Activated CD4-positive, alpha-beta T cell treated with anti-CD3 and anti-CD28 coated beads, Interleukin-2, amount 10 ng/mL, durations not matched to agents 24 days and 14 days (primary cell): ENCODE results near the gene TPBGL. TPM values are rescaled to one million over a fixed set of nuclear protein-coding genes. Genes with fewer than 3 reads are reported as not detected.
A peak's percentile ranks its signal among the peaks of the same experiment; 100 is the strongest.

Experiments used
- DNase-seq: peaks from one replicate; pipeline ENCODE4 v3.0.0; 2022
- H3K27ac Mint-ChIP-seq: one replicate; pipeline ENCODE4 v1.8.0; 2022; ENCODE audit warnings: mild to moderate bottlenecking, mixed read lengths
- H3K27me3 Mint-ChIP-seq: one replicate; pipeline ENCODE4 v1.8.0; 2022; ENCODE audit warnings: mixed read lengths
- H3K36me3 Mint-ChIP-seq: one replicate; pipeline ENCODE4 v1.8.0; 2022; ENCODE audit warnings: low read depth, mild to moderate bottlenecking, mixed read lengths
- H3K4me1 Mint-ChIP-seq: one replicate; pipeline ENCODE4 v1.8.0; 2021; ENCODE audit warnings: mixed read lengths
- H3K4me3 Mint-ChIP-seq: one replicate; pipeline ENCODE4 v1.8.0; 2022; ENCODE audit warnings: mild to moderate bottlenecking, moderate library complexity, mixed read lengths
- H3K9me3 Mint-ChIP-seq: one replicate; pipeline ENCODE4 v1.8.0; 2021; ENCODE audit warnings: mixed read lengths
- intact Hi-C: fragments of 100-400 bp; cut with micrococcal nuclease; formaldehyde crosslinking; loops from one replicate; pipeline ENCODE4 v1.15.1; 2023
- total RNA-seq: library from RNA; stranded (reverse); gene quantifications from 2 replicates; pipeline ENCODE4 v1.2.3, GENCODE V29; 2022

TPBGL gene
- total RNA-seq, 1 donor from 2014 or later: 0.61 TPM

- no peak for DNase-seq
- peaks cover 2% of the 10 kb centered on the region for H3K27me3 Mint-ChIP-seq
- H3K27ac Mint-ChIP-seq: no peak overlapping the region
- H3K4me3 Mint-ChIP-seq: no peak overlapping the region
- no peaks in the 10 kb centered on the region for H3K9me3 Mint-ChIP-seq
- H3K36me3 Mint-ChIP-seq: no peaks in the 10 kb centered on the region
- intact Hi-C loops: no loop called here
- H3K4me1 Mint-ChIP-seq: no peaks in the 10 kb centered on the region
Observed at GRCh38 chr11:75225794-75226193, 14.8 kb upstream of the TPBGL start.

GRCh38 chr11:75229466-75229865 is 11.1 kb upstream of the TPBGL start:
- no peak overlapping the region for H3K4me3 Mint-ChIP-seq
- peaks cover 6% of the 10 kb centered on the region for H3K9me3 Mint-ChIP-seq
- no peak overlapping the region for H3K27ac Mint-ChIP-seq
- DNase-seq: no peak
- H3K4me1 Mint-ChIP-seq: no peaks in the 10 kb centered on the region
- H3K36me3 Mint-ChIP-seq: no peaks in the 10 kb centered on the region
- H3K27me3 Mint-ChIP-seq: peaks cover 2% of the 10 kb centered on the region
- intact Hi-C loops: no loop called here

- H3K27me3 Mint-ChIP-seq: peaks cover 2% of the 10 kb centered on the region
- intact Hi-C loops: no loop called here
- no peaks in the 10 kb centered on the region for H3K36me3 Mint-ChIP-seq
- no peak for DNase-seq
- peaks cover 6% of the 10 kb centered on the region for H3K9me3 Mint-ChIP-seq
- no peak overlapping the region for H3K4me3 Mint-ChIP-seq
- no peak overlapping the region for H3K27ac Mint-ChIP-seq
- H3K4me1 Mint-ChIP-seq: no peaks in the 10 kb centered on the region
Observed at GRCh38 chr11:75230621-75231020, 10.0 kb upstream of the TPBGL start.

GRCh38 chr11:75233754-75234172 is 6.8 kb upstream of the TPBGL start:
- intact Hi-C loops: loop anchor here (1.0 kb wide), 1 partner anchor 19 kb away; no protein-coding TSS in a partner anchor
- Mint-ChIP-seq H3K36me3 (no peaks in the 10 kb centered on the region), H3K27me3 (peaks cover 8% of the 10 kb centered on the region), H3K27ac (no peak overlapping the region), H3K9me3 (peaks cover 6% of the 10 kb centered on the region), H3K4me1 (no peaks in the 10 kb centered on the region), H3K4me3 (no peak overlapping the region)
- peak; percentile 81 for DNase-seq

GRCh38 chr11:75236062-75236461 is 4.5 kb upstream of the TPBGL start:
- intact Hi-C loops: no loop called here
- H3K27me3 Mint-ChIP-seq: peaks cover 24% of the 10 kb centered on the region
- H3K4me3 Mint-ChIP-seq: no peak overlapping the region
- H3K4me1 Mint-ChIP-seq: peaks cover 2% of the 10 kb centered on the region
- no peaks in the 10 kb centered on the region for H3K36me3 Mint-ChIP-seq
- H3K27ac Mint-ChIP-seq: no peak overlapping the region
- H3K9me3 Mint-ChIP-seq: peaks cover 6% of the 10 kb centered on the region
- DNase-seq: no peak

GRCh38 chr11:75237050-75237449 is 3.5 kb upstream of the TPBGL start:
- Mint-ChIP-seq H3K27me3 (peaks cover 24% of the 10 kb centered on the region), H3K36me3 (no peaks in the 10 kb centered on the region), H3K4me3 (no peak overlapping the region), H3K9me3 (peaks cover 6% of the 10 kb centered on the region), H3K27ac (no peak overlapping the region), H3K4me1 (peaks cover 2% of the 10 kb centered on the region)
- DNase-seq: no peak
- intact Hi-C loops: no loop called here

- H3K4me3 Mint-ChIP-seq: peak overlapping the region; percentile 82
- intact Hi-C loops: no loop called here
- H3K27me3 Mint-ChIP-seq: peaks cover 42% of the 10 kb centered on the region
Observed at GRCh38 chr11:75238595-75239440, 1.8 kb upstream of the TPBGL start.

GRCh38 chr11:75239531-75240290 is 863 bp upstream of the TPBGL start:
- intact Hi-C loops: loop anchor here (2.0 to 5.0 kb wide), 2 partner anchors 291 to 578 kb away; partner anchors contain the start of genes SPCS2, UVRAG and XRRA1
- H3K9me3 Mint-ChIP-seq: no peaks in the 10 kb centered on the region
- peaks cover 46% of the 10 kb centered on the region for H3K27me3 Mint-ChIP-seq
- H3K27ac Mint-ChIP-seq: no peak overlapping the region
- DNase-seq: no peak
- H3K36me3 Mint-ChIP-seq: no peaks in the 10 kb centered on the region
- H3K4me1 Mint-ChIP-seq: peaks cover 6% of the 10 kb centered on the region
- peak overlapping the region; percentile 82 for H3K4me3 Mint-ChIP-seq

More at GRCh38 chr11:75238595-75239440, 1.8 kb upstream of the TPBGL start:
- DNase-seq: no peak
- Mint-ChIP-seq H3K27ac (no peak overlapping the region), H3K4me1 (peaks cover 6% of the 10 kb centered on the region), H3K36me3 (no peaks in the 10 kb centered on the region), H3K9me3 (peaks cover 2% of the 10 kb centered on the region)

- Mint-ChIP-seq H3K36me3 (no peaks in the 10 kb centered on the region), H3K4me3 (peak overlapping the region; percentile 79), H3K27ac (no peak overlapping the region), H3K9me3 (no peaks in the 10 kb centered on the region), H3K4me1 (peaks cover 6% of the 10 kb centered on the region), H3K27me3 (peaks cover 55% of the 10 kb centered on the region)
- DNase-seq: peak; percentile 98
- intact Hi-C loops: loop anchor here (1.0 to 5.0 kb wide), 4 partner anchors 27 to 576 kb away; partner anchors contain the start of genes SPCS2, UVRAG and XRRA1
Observed at GRCh38 chr11:75241036-75241905, 697 bp downstream of the TPBGL start.

- peak overlapping the region; percentile 16 for H3K27ac Mint-ChIP-seq
- no peaks in the 10 kb centered on the region for H3K36me3 Mint-ChIP-seq
- intact Hi-C loops: loop anchor here (1.0 to 5.0 kb wide), 4 partner anchors 28 to 575 kb away; partner anchors contain the start of genes SPCS2, UVRAG and XRRA1
- no peaks in the 10 kb centered on the region for H3K9me3 Mint-ChIP-seq
- DNase-seq: no peak
- H3K4me1 Mint-ChIP-seq: peaks cover 6% of the 10 kb centered on the region
- H3K27me3 Mint-ChIP-seq: peaks cover 55% of the 10 kb centered on the region
- H3K4me3 Mint-ChIP-seq: peak overlapping the region; percentile 79
Observed at GRCh38 chr11:75241906-75242644, 1.5 kb downstream of the TPBGL start.

- DNase-seq: peak; percentile 56
- Mint-ChIP-seq H3K9me3 (no peaks in the 10 kb centered on the region), H3K4me1 (peaks cover 6% of the 10 kb centered on the region), H3K27me3 (peaks cover 51% of the 10 kb centered on the region), H3K27ac (no peak overlapping the region), H3K36me3 (no peaks in the 10 kb centered on the region), H3K4me3 (peak overlapping the region; percentile 79)
- intact Hi-C loops: loop anchor here (5.0 kb wide), 1 partner anchor 574 kb away; the partner anchor contains the start of gene UVRAG
Observed at GRCh38 chr11:75242722-75243600, 2.4 kb downstream of the TPBGL start.
